SW480 (cell line): ENCODE measurements around the gene HS3ST1.

Experiments
- DNase-seq: peaks from one replicate; pipeline ENCODE4 v3.0.0-alpha.2; 2016; ENCODE audit warnings: low spot score

The HS3ST1 gene

GRCh38 chr4:11431111-11431510 lies 2.4 kb upstream of the HS3ST1 start:
- no peak for DNase-seq

DNA sequence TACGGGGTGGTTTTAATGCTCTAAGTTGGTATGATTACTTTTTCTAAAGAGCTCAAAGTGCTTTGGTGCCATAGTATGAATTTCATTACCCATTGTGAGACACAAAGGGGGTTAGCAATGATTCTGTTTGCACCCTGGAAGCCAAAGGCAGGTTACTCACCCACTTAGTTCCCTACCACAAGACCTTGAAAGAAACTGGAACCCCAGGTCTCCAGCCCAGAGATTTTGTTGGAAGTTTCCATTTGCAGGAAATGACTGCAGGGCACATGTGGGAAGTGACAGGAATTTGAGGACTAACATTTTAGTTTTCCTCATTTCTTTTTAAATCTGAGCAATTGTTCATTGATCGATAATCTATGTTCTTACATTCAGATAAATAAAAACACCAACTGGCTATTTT lies 1.8 kb upstream of the HS3ST1 start:
- no peak for DNase-seq

DNA sequence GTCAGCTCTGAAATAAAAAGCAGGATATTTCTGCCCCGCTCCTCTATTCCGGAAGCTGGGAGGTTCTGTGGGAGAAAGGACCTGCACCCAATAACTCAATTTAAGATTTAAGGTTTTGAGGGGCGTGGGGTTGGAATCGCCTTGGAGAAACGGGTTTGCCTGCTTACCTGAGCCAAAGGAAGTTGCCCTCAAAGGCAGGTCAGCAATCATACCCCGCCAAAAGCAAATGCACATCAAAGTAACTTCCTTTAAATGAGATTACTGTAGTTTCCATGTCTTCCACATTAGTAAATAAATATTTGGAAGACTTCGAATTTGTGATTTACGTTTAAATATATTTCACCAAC lies 978 bp upstream of the HS3ST1 start:
- peak; percentile 6 for DNase-seq

GRCh38 chr4:11428899-11429698 lies 405 bp upstream of the HS3ST1 start:
- DNase-seq, result peak; percentile 82

- DNase-seq, result no peak
These were observed 1.3 kb downstream of the HS3ST1 start for GRCh38 chr4:11427121-11427996.

DNA sequence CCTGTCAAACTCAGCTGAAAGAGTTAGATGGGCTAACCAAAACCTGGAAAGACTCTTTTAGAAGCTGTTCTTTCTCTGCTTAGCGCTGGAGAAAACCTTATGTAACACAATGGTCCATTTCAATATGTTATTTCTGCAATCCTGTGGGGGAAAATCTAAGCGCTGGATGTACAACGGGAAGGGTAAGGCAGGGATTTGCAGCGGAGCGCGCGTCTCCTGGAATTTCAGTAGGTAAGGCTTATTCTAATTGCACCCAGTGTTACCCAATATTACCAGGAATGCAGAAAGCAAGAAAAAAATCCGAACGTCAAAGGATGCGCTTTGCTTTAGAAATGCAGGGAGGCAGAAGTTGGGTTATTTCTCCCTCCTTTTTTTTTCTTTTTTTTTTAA lies 2.0 kb downstream of the HS3ST1 start:
- DNase-seq, result no peak

GRCh38 chr4:11426003-11426402 lies 2.7 kb downstream of the HS3ST1 start:
- DNase-seq, result no peak

GRCh38 chr4:11424856-11425255 lies 3.8 kb downstream of the HS3ST1 start:
- no peak for DNase-seq

DNA sequence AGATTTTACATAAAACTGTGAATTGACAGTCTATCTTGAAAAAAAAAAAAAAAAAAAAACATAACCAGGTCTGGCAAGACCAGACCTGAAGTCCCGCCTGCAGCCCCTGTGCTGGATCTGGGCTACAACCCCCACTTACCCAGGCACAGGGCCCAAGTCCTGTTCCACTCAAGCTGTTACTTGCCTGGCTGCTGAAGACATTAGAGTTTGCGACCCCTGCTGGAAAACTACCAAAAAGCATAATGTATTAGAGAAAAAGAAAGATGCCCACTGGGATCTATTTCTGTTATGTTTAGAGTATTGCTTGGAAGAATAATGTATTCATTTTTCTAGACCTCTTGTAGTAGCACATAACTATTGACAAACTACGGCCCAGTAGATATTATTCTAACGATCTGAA lies 4.7 kb downstream of the HS3ST1 start:
- peak; percentile 16 for DNase-seq

GRCh38 chr4:11423465-11423864 lies 5.2 kb downstream of the HS3ST1 start:
- DNase-seq, result no peak

GRCh38 chr4:11421116-11421515 lies 7.6 kb downstream of the HS3ST1 start:
- DNase-seq, result no peak

DNA sequence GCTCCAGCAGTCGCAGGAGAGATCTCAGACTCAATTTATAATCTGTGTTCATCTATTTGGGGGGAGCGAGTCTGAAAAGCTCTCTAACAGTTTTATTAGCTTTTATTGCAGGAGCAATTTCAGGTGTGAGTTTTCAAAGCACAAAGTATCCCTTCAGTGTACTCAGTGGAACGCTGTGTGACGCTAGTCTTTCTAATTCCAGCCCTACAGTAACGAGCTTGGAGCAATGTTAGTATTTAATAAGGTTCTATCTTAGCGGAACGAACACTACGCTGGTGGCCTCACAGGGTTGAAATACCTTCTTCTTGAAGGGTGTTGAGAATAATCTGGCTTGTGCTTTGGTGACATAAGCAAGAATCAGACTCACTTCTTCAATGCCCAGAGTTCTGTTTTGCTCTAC lies 8.4 kb downstream of the HS3ST1 start:
- DNase-seq, result no peak

DNA sequence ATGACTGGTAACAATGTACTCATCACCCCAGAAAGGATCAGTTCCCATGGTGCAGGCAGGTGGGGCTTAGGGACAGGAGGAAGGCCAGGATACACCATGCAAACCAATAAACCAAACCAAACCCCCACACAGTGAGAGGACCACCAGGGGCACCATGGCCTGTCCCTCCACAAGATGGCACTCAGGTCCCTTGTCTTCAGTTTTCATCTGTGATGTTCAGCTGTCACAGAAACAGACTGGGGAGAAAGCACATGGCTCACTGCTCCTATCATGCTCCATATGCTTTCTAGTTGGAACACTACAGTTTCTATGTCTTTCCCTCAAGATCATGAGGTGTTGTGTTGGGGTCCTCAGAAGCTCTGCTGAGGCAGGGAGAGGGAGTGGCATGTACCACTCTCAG lies 10.1 kb downstream of the HS3ST1 start:
- DNase-seq, result peak; percentile 2

DNA sequence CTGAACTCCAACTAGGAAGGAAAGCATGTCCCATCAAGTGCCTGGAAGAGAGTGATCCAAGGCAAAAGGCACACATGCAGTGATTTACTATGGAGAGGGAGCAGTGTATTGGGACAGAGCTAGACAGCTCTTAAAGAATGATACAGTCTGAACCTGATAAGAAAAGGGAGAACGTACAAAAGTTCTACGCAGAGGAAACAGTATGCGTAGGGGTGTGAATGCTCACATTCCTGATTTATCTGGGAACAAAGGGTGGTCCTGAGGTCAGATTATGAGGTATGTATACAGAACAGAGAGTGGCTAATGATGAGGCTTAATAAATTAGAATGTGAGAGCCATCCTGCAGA lies 12.0 kb downstream of the HS3ST1 start:
- no peak for DNase-seq

DNA sequence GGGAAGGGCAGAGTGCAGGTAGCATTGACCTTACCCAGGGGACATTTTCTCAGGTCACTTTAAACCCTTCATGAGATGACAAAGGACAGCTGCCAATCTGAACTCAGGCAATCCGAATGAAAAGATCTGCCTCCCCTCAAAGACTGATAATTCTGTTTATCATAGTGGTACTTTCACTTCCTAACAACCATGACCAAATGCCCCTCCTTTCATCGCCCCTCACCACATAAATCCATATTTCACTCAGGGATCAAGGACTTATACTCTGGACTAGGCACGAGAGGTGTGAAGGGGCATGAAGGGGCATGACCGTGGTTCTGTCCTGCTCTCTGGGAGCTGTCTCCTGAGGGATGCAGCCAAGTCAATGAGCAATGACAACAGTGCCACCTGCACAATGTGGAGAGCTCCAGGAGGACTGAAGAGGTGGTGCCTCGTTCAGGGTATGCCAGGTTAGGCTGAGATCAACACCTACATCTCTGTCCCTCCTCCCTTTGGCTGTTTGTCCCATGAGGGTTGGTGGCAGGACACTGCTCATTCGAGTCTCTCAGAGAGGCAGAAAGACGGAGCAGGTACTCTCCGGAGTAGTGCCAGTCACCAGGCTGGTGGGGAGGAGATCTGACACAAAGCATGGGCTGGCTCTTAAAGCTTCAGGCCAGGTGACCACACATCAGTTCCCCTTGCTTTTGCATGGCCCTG lies 12.5 kb downstream of the HS3ST1 start:
- DNase-seq, result no peak

DNA sequence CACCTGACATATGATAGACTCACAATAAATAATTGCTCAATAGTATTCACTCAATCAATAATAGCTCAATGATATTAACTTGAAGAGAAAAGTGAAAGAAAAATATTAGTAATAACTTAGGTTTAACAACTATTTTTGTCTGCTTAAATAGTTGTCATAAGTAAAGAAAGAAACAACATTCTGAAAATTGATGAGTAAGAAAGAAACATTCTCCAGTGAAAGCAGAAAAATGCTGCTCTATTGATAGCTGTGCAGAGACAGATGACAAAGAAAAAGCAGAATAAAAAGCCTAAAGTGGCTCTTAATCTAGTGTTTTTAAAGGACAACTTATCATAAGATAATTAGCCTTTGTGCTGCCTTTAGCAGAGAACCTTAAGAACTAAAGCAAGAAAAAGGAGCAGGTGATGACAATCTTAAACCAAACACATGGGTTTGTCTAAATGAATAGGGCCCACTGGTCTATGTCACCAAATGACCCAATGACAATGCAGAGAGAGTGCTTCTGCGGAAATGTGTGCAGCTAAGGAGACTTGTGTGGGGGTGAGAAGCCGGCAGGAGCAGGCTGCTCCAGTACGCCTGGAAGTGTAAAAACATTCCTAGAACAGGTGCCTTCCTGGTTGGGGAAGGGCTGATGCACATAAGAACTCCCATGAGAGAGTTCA lies 13.2 kb downstream of the HS3ST1 start:
- no peak for DNase-seq

- DNase-seq, result no peak
These were observed 16.5 kb downstream of the HS3ST1 start for GRCh38 chr4:11412211-11412610.

DNA sequence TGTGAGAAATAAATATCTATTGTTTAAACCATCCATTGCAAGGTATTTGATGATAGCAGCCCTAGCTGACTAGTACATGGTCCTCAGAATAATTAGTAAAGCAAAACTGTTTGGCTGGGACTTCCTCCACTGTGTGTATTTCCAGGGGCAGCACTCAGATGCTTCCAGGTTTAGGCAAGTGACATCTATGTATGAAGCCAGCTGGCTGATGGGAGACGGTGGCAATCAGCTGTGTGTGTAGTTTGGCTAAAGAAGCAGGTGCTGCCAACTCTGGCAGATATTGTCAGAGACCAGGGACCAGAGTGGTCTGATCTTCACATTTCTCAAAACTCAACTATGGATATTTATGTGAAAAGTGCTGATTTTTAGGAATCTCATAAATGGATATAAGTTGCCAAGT lies 19.1 kb downstream of the HS3ST1 start:
- no peak for DNase-seq

GRCh38 chr4:11408233-11408967 lies 20.3 kb downstream of the HS3ST1 start:
- no peak for DNase-seq

GRCh38 chr4:11407551-11407950 lies 21.1 kb downstream of the HS3ST1 start:
- no peak for DNase-seq

GRCh38 chr4:11404431-11404830 lies 24.3 kb downstream of the HS3ST1 start:
- no peak for DNase-seq

DNA sequence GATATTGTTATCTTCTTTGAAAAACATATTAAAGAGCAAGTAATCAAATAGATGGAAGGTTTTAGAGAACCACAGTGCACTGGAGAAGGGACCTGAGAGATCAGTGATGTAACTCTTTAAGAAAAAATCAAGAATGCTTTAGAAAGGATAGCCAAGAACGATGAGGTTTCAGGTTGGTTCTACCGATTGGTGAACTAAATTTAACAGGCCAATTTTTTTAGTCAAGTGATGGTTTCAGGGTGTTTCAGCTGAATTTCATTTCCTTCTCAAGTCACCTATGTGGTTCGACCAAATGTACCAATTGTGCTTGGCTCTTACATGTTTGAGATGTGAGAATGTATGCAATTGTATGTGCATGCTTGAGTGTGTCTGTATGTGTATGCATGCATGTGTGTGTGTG lies 26.5 kb downstream of the HS3ST1 start:
- no peak for DNase-seq
